Esophagus muscularis mucosa (tissue), 4 donors: ENCODE measurements around the gene EPHA6. TPM values are rescaled to one million over a fixed set of nuclear protein-coding genes. Genes with fewer than 3 reads are reported as not detected.

Experiments
- DNase-seq: peaks from one replicate; pipeline ENCODE4 v3.0.0-alpha.2; 2017; ENCODE audit errors: extremely low spot score
- H3K27ac ChIP-seq, 4 donors: fragments of 200-600 bp; sonication (generic); replicated peaks in 1 of 4; 1 replicate in 3 of 4; 2 replicates in 1 of 4; pipeline ENCODE4 v1.5.1; 2016 to 2019; ENCODE audit warnings: mild to moderate bottlenecking in 1 of 4
- H3K27me3 ChIP-seq, 4 donors: fragments of 200-600 bp; sonication (generic); one replicate each; pipeline versions ENCODE4 v1.5.1 to v1.6.0; 2016 to 2019
- H3K36me3 ChIP-seq, 4 donors: fragments of 200-600 bp; sonication (generic); one replicate each; pipeline ENCODE4 v1.5.1; 2016 to 2019
- H3K4me1 ChIP-seq, 4 donors: fragments of 200-600 bp; sonication (generic); one replicate each; pipeline ENCODE4 v1.5.1; 2016 to 2019
- H3K4me3 ChIP-seq, 4 donors: fragments of 200-600 bp; sonication (generic); 1 replicate in 2 of 4; 2 replicates in 2 of 4; pipeline ENCODE4 v1.5.1; 2016 to 2019; ENCODE audit warnings: mild to moderate bottlenecking in 4 of 4, moderate library complexity in 1 of 4
- H3K9me3 ChIP-seq, 4 donors: fragments of 200-600 bp; sonication (generic); 1 replicate in 3 of 4; 2 replicates in 1 of 4; pipeline ENCODE4 v1.5.1; 2016 to 2019
- CTCF ChIP-seq, 3 experiments: fragments of 200-600 bp in 2 of 3; fragments of 450-650 bp in 1 of 3; sonication (generic) in 2 of 3; IDR thresholded peaks; one replicate each; pipeline ENCODE4 v1.5.1; 2017 to 2019; ENCODE audit warnings: antibody characterized with exemption in 3 of 3, mild to moderate bottlenecking in 2 of 3, moderate library complexity in 1 of 3
- EP300 ChIP-seq: sonication (generic); formaldehyde crosslinking; IDR thresholded peaks from one replicate; pipeline ENCODE4 v1.6.1; 2017; ENCODE audit warnings: antibody characterized with exemption
- POLR2A ChIP-seq: fragments of 450-650 bp; IDR thresholded peaks from one replicate; pipeline ENCODE4 v1.6.1; 2017; ENCODE audit warnings: antibody characterized with exemption, moderate library complexity, mild to moderate bottlenecking, low read depth
- POLR2AphosphoS5 ChIP-seq, 2 donors: sonication (generic); formaldehyde crosslinking; IDR thresholded peaks; one replicate each; pipeline ENCODE4 v1.6.1; 2017; ENCODE audit warnings: antibody characterized with exemption in 2 of 2
- WGBS: methylation state at CpG from one replicate; pipeline ENCODE4 v1.1.5; 2018; 5-methylcytosine and 5-hydroxymethylcytosine counted together
- intact Hi-C: fragments of 100-400 bp; cut with DNase I; formaldehyde crosslinking; loops from one replicate; pipeline ENCODE4 v1.15.1; 2023
- total RNA-seq, 4 donors: library from RNA; depleted of rRNA; stranded (reverse); fragments of >200 nt; gene quantifications; one replicate each; pipeline versions ENCODE4 v1.1.0 to v1.2.1, GENCODE V29; 2016

The EPHA6 gene
- total RNA-seq, 4 donors from 2014 or later, result 1.8 to 8.3 (median 4.2) TPM

GRCh38 chr3:97037294-97037943 lies 223.0 kb downstream of the EPHA6 start:
- Histone ChIP-seq H3K9me3 (no peaks in the 10 kb centered on the region), H3K27ac (no peak overlapping the region), H3K4me1 (no peaks in the 10 kb centered on the region), H3K36me3 (no peaks in the 10 kb centered on the region), H3K4me3 (no peak overlapping the region), H3K27me3 (no peaks in the 10 kb centered on the region)
- 89% methylated on average over 3 of the region's 3 CpGs for WGBS
- no peak for TF ChIP-seq POLR2AphosphoS5 (IDR thresholded peaks at IDR 0.05)
- TF ChIP-seq EP300, result no peak
- no peak for TF ChIP-seq CTCF (IDR thresholded peaks at IDR 0.05)
- TF ChIP-seq POLR2A, result no peak
- intact Hi-C loops, result no loop called here
- no peak for DNase-seq

GRCh38 chr3:97043411-97043810 lies 229.0 kb downstream of the EPHA6 start:
- no peak overlapping the region for H3K4me3 ChIP-seq
- no peak for TF ChIP-seq POLR2A
- TF ChIP-seq POLR2AphosphoS5 (IDR thresholded peaks at IDR 0.05), result no peak
- no peak for TF ChIP-seq CTCF (IDR thresholded peaks at IDR 0.05)
- no peak for TF ChIP-seq EP300
- H3K27me3 ChIP-seq, result no peaks in the 10 kb centered on the region
- WGBS, result 83% methylated on average over 2 of the region's 2 CpGs
- DNase-seq, result no peak
- intact Hi-C loops, result no loop called here
- H3K36me3 ChIP-seq, result no peaks in the 10 kb centered on the region
- H3K27ac ChIP-seq, result no peak overlapping the region
- no peaks in the 10 kb centered on the region for H3K9me3 ChIP-seq
- H3K4me1 ChIP-seq, result no peaks in the 10 kb centered on the region

- no peak for DNase-seq
- H3K36me3 ChIP-seq, result no peaks in the 10 kb centered on the region
- H3K4me1 ChIP-seq, result no peaks in the 10 kb centered on the region
- no peak overlapping the region for H3K27ac ChIP-seq
- TF ChIP-seq CTCF (IDR thresholded peaks at IDR 0.05) (no peak), POLR2AphosphoS5 (IDR thresholded peaks at IDR 0.05) (no peak), POLR2A (no peak)
- no peaks in the 10 kb centered on the region for H3K27me3 ChIP-seq
- 82% methylated on average over 3 of the region's 3 CpGs for WGBS
- peaks cover 0 to 4% (median 0%) of the 10 kb centered on the region in 4 donors for H3K9me3 ChIP-seq
- no peak overlapping the region for H3K4me3 ChIP-seq
- intact Hi-C loops, result no loop called here
Measured at GRCh38 chr3:97057365-97057764, 243.0 kb downstream of the EPHA6 start.

GRCh38 chr3:97059168-97059567 lies 244.8 kb downstream of the EPHA6 start:
- WGBS, result 86% methylated on average over 1 of the region's 1 CpG
- H3K27me3 ChIP-seq, result no peaks in the 10 kb centered on the region
- DNase-seq, result no peak
- no peak overlapping the region for H3K4me3 ChIP-seq
- intact Hi-C loops, result no loop called here
- no peaks in the 10 kb centered on the region for H3K4me1 ChIP-seq
- TF ChIP-seq POLR2A, result no peak
- TF ChIP-seq CTCF (IDR thresholded peaks at IDR 0.05), result no peak
- no peak for TF ChIP-seq POLR2AphosphoS5 (IDR thresholded peaks at IDR 0.05)
- no peak for TF ChIP-seq EP300
- H3K36me3 ChIP-seq, result no peaks in the 10 kb centered on the region
- peaks cover 0 to 8% (median 0%) of the 10 kb centered on the region in 4 donors for H3K9me3 ChIP-seq
- H3K27ac ChIP-seq, result no peak overlapping the region

- whole genome bisulfite sequencing, result 44% methylated on average over 1 of the region's 1 CpG
- Histone ChIP-seq H3K27ac (no peak overlapping the region), H3K27me3 (no peaks in the 10 kb centered on the region), H3K4me1 (no peaks in the 10 kb centered on the region), H3K36me3 (no peaks in the 10 kb centered on the region), H3K9me3 (peaks cover 0 to 8% (median 0%) of the 10 kb centered on the region in 4 donors), H3K4me3 (no peak overlapping the region)
- TF ChIP-seq POLR2A, result no peak
- no peak for TF ChIP-seq POLR2AphosphoS5 (IDR thresholded peaks at IDR 0.05)
- no peak for TF ChIP-seq EP300
- TF ChIP-seq CTCF (IDR thresholded peaks at IDR 0.05), result no peak
- intact Hi-C loops, result no loop called here
- no peak for DNase-seq
Measured at GRCh38 chr3:97066531-97066930, 252.1 kb downstream of the EPHA6 start.
